Measurements from ENCODE around the gene C6orf62.

C6orf62 gene

DNA sequence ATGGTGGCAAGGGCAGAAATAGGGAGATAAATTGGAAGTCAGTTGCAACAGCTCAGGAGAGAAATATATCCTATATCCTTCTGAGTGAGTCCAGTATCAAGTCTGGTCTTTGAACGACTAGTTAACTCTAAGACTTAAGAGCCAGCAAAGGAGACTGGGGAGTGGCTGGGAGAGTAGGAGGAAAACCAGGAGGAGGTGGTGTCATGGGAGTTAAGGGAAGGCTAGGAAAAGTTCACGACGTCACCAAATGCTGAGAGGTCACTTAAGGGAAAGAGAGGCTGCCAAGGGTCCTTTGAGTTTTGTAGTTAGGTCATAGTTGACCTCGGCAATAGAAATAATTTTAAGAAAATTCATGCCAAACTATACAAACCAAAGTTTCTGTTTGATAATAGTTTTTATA lies 27.0 kb downstream of the C6orf62 start:
- H3K36me3 ChIP-seq = no peaks in the 10 kb centered on the region
- TF ChIP-seq, protein P1, sequence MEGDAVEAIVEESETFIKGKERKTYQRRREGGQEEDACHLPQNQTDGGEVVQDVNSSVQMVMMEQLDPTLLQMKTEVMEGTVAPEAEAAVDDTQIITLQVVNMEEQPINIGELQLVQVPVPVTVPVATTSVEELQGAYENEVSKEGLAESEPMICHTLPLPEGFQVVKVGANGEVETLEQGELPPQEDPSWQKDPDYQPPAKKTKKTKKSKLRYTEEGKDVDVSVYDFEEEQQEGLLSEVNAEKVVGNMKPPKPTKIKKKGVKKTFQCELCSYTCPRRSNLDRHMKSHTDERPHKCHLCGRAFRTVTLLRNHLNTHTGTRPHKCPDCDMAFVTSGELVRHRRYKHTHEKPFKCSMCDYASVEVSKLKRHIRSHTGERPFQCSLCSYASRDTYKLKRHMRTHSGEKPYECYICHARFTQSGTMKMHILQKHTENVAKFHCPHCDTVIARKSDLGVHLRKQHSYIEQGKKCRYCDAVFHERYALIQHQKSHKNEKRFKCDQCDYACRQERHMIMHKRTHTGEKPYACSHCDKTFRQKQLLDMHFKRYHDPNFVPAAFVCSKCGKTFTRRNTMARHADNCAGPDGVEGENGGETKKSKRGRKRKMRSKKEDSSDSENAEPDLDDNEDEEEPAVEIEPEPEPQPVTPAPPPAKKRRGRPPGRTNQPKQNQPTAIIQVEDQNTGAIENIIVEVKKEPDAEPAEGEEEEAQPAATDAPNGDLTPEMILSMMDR (IDR thresholded peaks at IDR 0.05) = no peak
- H3K4me3 ChIP-seq (ENCODE audit: low read depth in 1 of 2, low read length in 1 of 2) = no peak overlapping the region
- H3K9me3 ChIP-seq = no peaks in the 10 kb centered on the region
- H3K27ac ChIP-seq = no peak overlapping the region
- H3K27me3 ChIP-seq = no peaks in the 10 kb centered on the region
- H3K4me1 ChIP-seq (ENCODE audit: control insufficient read depth in 1 of 2, insufficient read depth in 1 of 2, low read depth in 1 of 2, low read length in 1 of 2) = peaks cover 3 to 4% of the 10 kb centered on the region in 2 experiments

DNA sequence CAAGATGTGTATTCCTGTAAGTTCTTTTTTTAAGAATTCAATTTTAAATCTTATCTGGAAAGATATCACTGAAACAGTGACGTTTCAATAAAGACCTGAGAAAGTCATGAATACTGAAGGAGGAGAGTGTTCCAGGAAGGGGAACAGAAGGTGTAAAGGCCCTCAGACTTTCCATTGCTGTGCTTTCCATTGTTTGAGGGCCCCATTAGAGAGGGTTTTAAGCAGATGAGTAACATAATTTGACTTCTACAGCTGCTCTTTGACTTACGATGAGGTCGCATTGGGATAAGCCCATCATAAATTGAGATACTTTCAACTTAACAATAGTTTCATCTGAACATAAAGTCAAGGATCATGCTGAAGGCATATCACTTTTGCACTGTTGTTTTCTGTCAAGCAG lies 27.4 kb downstream of the C6orf62 start:
- H3K4me3 ChIP-seq (ENCODE audit: low read depth in 1 of 2, low read length in 1 of 2) = no peak overlapping the region
- peaks cover 8% of the 10 kb centered on the region in 2 experiments for H3K4me1 ChIP-seq (ENCODE audit: control insufficient read depth in 1 of 2, insufficient read depth in 1 of 2, low read depth in 1 of 2, low read length in 1 of 2)
- TF ChIP-seq, protein P1 (IDR thresholded peaks at IDR 0.05) = no peak
- no peaks in the 10 kb centered on the region for H3K27me3 ChIP-seq
- H3K27ac ChIP-seq = no peak overlapping the region
- no peaks in the 10 kb centered on the region for H3K9me3 ChIP-seq
- H3K36me3 ChIP-seq = no peaks in the 10 kb centered on the region

GRCh38 chr6:24690593-24690992 lies 28.4 kb downstream of the C6orf62 start:
- Histone ChIP-seq H3K27me3 (no peaks in the 10 kb centered on the region), H3K4me3 (ENCODE audit: low read depth in 1 of 2, low read length in 1 of 2) (no peak overlapping the region), H3K36me3 (no peaks in the 10 kb centered on the region), H3K27ac (no peak overlapping the region), H3K4me1 (ENCODE audit: control insufficient read depth in 1 of 2, insufficient read depth in 1 of 2, low read depth in 1 of 2, low read length in 1 of 2) (peaks cover 10 to 14% of the 10 kb centered on the region in 2 experiments), H3K9me3 (no peaks in the 10 kb centered on the region)
- TF ChIP-seq, protein P1 (IDR thresholded peaks at IDR 0.05) = no peak

- Histone ChIP-seq H3K4me3 (ENCODE audit: low read depth in 1 of 2, low read length in 1 of 2) (no peak overlapping the region), H3K27ac (no peak overlapping the region), H3K27me3 (no peaks in the 10 kb centered on the region), H3K36me3 (no peaks in the 10 kb centered on the region), H3K9me3 (no peaks in the 10 kb centered on the region), H3K4me1 (ENCODE audit: control insufficient read depth in 1 of 2, insufficient read depth in 1 of 2, low read depth in 1 of 2, low read length in 1 of 2) (peaks cover 10 to 14% of the 10 kb centered on the region in 2 experiments)
- TF ChIP-seq, protein P1 (IDR thresholded peaks at IDR 0.05) = no peak
These were observed 29.0 kb downstream of the C6orf62 start for GRCh38 chr6:24689964-24690363.

GRCh38 chr6:24686946-24687345 lies 32.0 kb downstream of the C6orf62 start:
- Histone ChIP-seq H3K27me3 (no peaks in the 10 kb centered on the region), H3K36me3 (no peaks in the 10 kb centered on the region), H3K9me3 (no peaks in the 10 kb centered on the region), H3K4me3 (ENCODE audit: low read depth in 1 of 2, low read length in 1 of 2) (no peak overlapping the region), H3K4me1 (ENCODE audit: control insufficient read depth in 1 of 2, insufficient read depth in 1 of 2, low read depth in 1 of 2, low read length in 1 of 2) (peaks cover 10 to 14% of the 10 kb centered on the region in 2 experiments), H3K27ac (peak overlapping the region; percentile 39)
- TF ChIP-seq, protein P1 (IDR thresholded peaks at IDR 0.05) = no peak

DNA sequence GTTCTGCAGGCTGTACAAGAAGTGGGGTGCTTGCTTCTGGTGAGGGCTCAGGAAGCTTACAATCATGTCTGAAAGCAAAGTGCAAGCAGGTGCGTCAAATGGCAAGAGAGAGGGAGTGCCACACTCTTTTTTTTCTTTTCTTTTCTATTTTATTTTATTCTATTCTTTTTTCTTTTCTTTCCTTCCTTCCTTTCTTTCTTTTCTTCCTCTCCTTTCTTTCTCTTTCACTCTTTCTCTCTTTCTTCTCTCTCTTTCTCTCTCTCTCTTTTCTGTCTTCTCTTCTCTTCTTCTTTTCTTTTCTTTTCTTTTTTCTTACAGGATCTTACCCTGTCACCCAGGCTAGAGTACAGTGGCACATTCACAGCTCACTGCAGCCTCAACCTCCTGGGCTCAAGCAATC lies 32.5 kb downstream of the C6orf62 start:
- Histone ChIP-seq H3K27me3 (no peaks in the 10 kb centered on the region), H3K4me3 (ENCODE audit: low read depth in 1 of 2, low read length in 1 of 2) (no peak overlapping the region), H3K36me3 (no peaks in the 10 kb centered on the region), H3K4me1 (ENCODE audit: control insufficient read depth in 1 of 2, insufficient read depth in 1 of 2, low read depth in 1 of 2, low read length in 1 of 2) (peaks cover 10 to 14% of the 10 kb centered on the region in 2 experiments), H3K27ac (peak overlapping the region; percentile 39), H3K9me3 (no peaks in the 10 kb centered on the region)
- TF ChIP-seq, protein P1 (IDR thresholded peaks at IDR 0.05) = no peak
